H1 (cell line): Measurements from ENCODE around the gene SLC43A3. TPM values are rescaled to one million over a fixed set of nuclear protein-coding genes. Genes with fewer than 3 reads are reported as not detected.

Source experiments
- CTCF ChIA-PET: fragments of 300-600 bp; sonication (Branson Sonifier 250); formaldehyde crosslinking; loops from one replicate; lab custom pipeline; 2021; ENCODE audit not compliant: partially characterized antibody; lab: Charles Lee
- POLR2A ChIA-PET: fragments of 300-600 bp; sonication (Branson Sonifier 250); formaldehyde crosslinking; loops from one replicate; lab custom pipeline; 2021; ENCODE audit warnings: inconsistent platforms; ENCODE audit not compliant: partially characterized antibody; lab: Charles Lee
- DNase-seq, 2 experiments: peaks; one replicate each; pipeline versions ENCODE4 v3.0.0 to v3.0.0-alpha.2; 2010 to 2022; ENCODE audit warnings: low spot score in 2 of 2, low read depth in 1 of 2, mixed read lengths in 1 of 2
- FAIRE-seq: peaks from 2 replicates; lab custom pipeline; 2011; peaks lifted over from hg19 to GRCh38; lab: Jason Lieb, UNC
- H2AFZ ChIP-seq: 2 replicates; pipeline ENCODE4 v1.8.1; 2012; ENCODE audit warnings: low read length, inconsistent platforms
- H2AK5ac ChIP-seq: 2 replicates; pipeline ENCODE4 v1.6.1; 2013; ENCODE audit warnings: low read depth, low read length
- H2BK120ac ChIP-seq: replicated peaks from 2 replicates; pipeline ENCODE3; 2013; ENCODE audit warnings: low read depth, low read length, inconsistent platforms
- H2BK12ac ChIP-seq: 2 replicates; pipeline ENCODE4 v1.6.1; 2013; ENCODE audit warnings: low read depth, low read length
- H2BK15ac ChIP-seq: 2 replicates; pipeline ENCODE4 v1.6.1; 2013; ENCODE audit warnings: low read length
- H2BK20ac ChIP-seq: 2 replicates; pipeline ENCODE4 v1.6.1; 2013; ENCODE audit warnings: low read length
- H2BK5ac ChIP-seq: 2 replicates; pipeline ENCODE4 v1.6.1; 2013; ENCODE audit warnings: low read depth, low read length
- H3K14ac ChIP-seq: 2 replicates; pipeline ENCODE4 v1.6.1; 2013; ENCODE audit warnings: inconsistent platforms; ENCODE audit not compliant: insufficient read length
- H3K18ac ChIP-seq: 2 replicates; pipeline ENCODE4 v1.6.1; 2013; ENCODE audit warnings: low read length; ENCODE audit errors: extremely low read depth
- H3K23ac ChIP-seq: 2 replicates; pipeline ENCODE4 v1.6.1; 2013; ENCODE audit warnings: inconsistent platforms; ENCODE audit not compliant: insufficient read length
- H3K23me2 ChIP-seq: 2 replicates; pipeline ENCODE4 v1.6.1; 2013; ENCODE audit warnings: low read depth, low read length
- H3K27ac ChIP-seq: 2 replicates; pipeline ENCODE4 v1.6.1; 2011; ENCODE audit warnings: low read depth, low read length, inconsistent platforms
- H3K27me3 ChIP-seq, 4 experiments: replicated peaks in 1 of 4; 1 replicate in 1 of 4; 2 replicates in 3 of 4; pipeline versions ENCODE4 v1.6.1 to v1.8.1; 2011 to 2013; ENCODE audit warnings: low read length in 3 of 4, mild to moderate bottlenecking in 3 of 4, inconsistent platforms in 2 of 4, mixed read lengths in 2 of 4, moderate library complexity in 1 of 4; ENCODE audit not compliant: control insufficient read depth in 3 of 4, insufficient read depth in 3 of 4; ENCODE audit errors: extremely low read depth in 1 of 4
- H3K36me3 ChIP-seq, 4 experiments: 2 replicates each; pipeline versions ENCODE4 v1.6.1 to v1.8.1; 2011 to 2013; ENCODE audit warnings: mild to moderate bottlenecking in 4 of 4, low read length in 3 of 4, moderate library complexity in 2 of 4, control low read depth in 1 of 4, inconsistent platforms in 1 of 4; ENCODE audit not compliant: insufficient read depth in 4 of 4, control insufficient read depth in 2 of 4
- H3K4ac ChIP-seq: replicated peaks from 2 replicates; pipeline ENCODE3; 2013; ENCODE audit warnings: low read length, low read depth, mixed read lengths, inconsistent platforms; ENCODE audit not compliant: insufficient read length
- H3K4me1 ChIP-seq, 4 experiments: replicated peaks in 1 of 4; 1 replicate in 1 of 4; 2 replicates in 3 of 4; pipeline versions ENCODE4 v1.6.1 to v1.8.1; 2011 to 2013; ENCODE audit warnings: low read length in 3 of 4, inconsistent platforms in 2 of 4, mixed read lengths in 1 of 4; ENCODE audit not compliant: insufficient read depth in 4 of 4, control insufficient read depth in 3 of 4
- H3K4me2 ChIP-seq, 2 experiments: 2 replicates each; pipeline versions ENCODE4 v1.6.1 to v1.8.1; 2011 to 2013; ENCODE audit warnings: low read depth in 2 of 2, low read length in 2 of 2, control low read depth in 1 of 2, inconsistent platforms in 1 of 2, mild to moderate bottlenecking in 1 of 2; ENCODE audit not compliant: insufficient read depth in 1 of 2
- H3K4me3 ChIP-seq, 4 experiments: fragments of 200-600, 300-600 bp in 1 of 4; sonication (generic), shearing (Covaris generic), sonication (Bioruptor Twin) in 1 of 4; 2 replicates each; pipeline versions ENCODE4 v1.5.1 to v1.8.1; 2011 to 2016; ENCODE audit warnings: low read length in 4 of 4, low read depth in 3 of 4, control low read depth in 2 of 4, inconsistent platforms in 2 of 4, mild to moderate bottlenecking in 2 of 4, mixed read lengths in 1 of 4, moderate library complexity in 1 of 4; ENCODE audit not compliant: insufficient read depth in 2 of 4; ENCODE audit errors: extremely low read depth in 1 of 4
- H3K56ac ChIP-seq: replicated peaks from 2 replicates; pipeline ENCODE3; 2013; ENCODE audit warnings: low read depth, mild to moderate bottlenecking, mixed read lengths, low read length, inconsistent platforms; ENCODE audit not compliant: insufficient read length
- H3K79me1 ChIP-seq: 2 replicates; pipeline ENCODE4 v1.6.1; 2013; ENCODE audit warnings: low read depth, low read length, control low read depth
- H3K79me2 ChIP-seq, 2 experiments: 2 replicates each; pipeline versions ENCODE4 v1.6.1 to v1.8.1; 2012 to 2013; ENCODE audit warnings: low read length in 2 of 2, mild to moderate bottlenecking in 2 of 2, inconsistent platforms in 1 of 2; ENCODE audit not compliant: insufficient read depth in 2 of 2, control insufficient read depth in 1 of 2
- H3K9ac ChIP-seq, 4 experiments: replicated peaks in 1 of 4; 1 replicate in 1 of 4; 2 replicates in 3 of 4; pipeline versions ENCODE4 v1.6.1 to v1.8.1; 2011 to 2013; ENCODE audit warnings: low read depth in 3 of 4, low read length in 3 of 4, control low read depth in 2 of 4, mild to moderate bottlenecking in 2 of 4, moderate library complexity in 2 of 4, inconsistent platforms in 1 of 4; ENCODE audit errors: extremely low read depth in 1 of 4
- H3K9me3 ChIP-seq, 2 experiments: 2 replicates each; pipeline versions ENCODE4 v1.6.1 to v1.8.1; 2012 to 2013; ENCODE audit warnings: mild to moderate bottlenecking in 2 of 2, moderate library complexity in 2 of 2, control low read depth in 1 of 2, inconsistent platforms in 1 of 2, low read depth in 1 of 2, low read length in 1 of 2, mixed read lengths in 1 of 2; ENCODE audit not compliant: insufficient read depth in 2 of 2
- H4K20me1 ChIP-seq, 2 experiments: replicated peaks in 1 of 2; 2 replicates each; pipeline versions ENCODE3 to v1.8.1; 2011 to 2013; ENCODE audit warnings: inconsistent platforms in 2 of 2, low read length in 2 of 2, mild to moderate bottlenecking in 1 of 2; ENCODE audit not compliant: insufficient read depth in 2 of 2, control insufficient read depth in 1 of 2
- H4K5ac ChIP-seq: 2 replicates; pipeline ENCODE4 v1.6.1; 2013; ENCODE audit warnings: low read length, low read depth, mixed read lengths, inconsistent platforms; ENCODE audit not compliant: insufficient read length
- H4K8ac ChIP-seq: 2 replicates; pipeline ENCODE4 v1.8.0; 2013; ENCODE audit warnings: mild to moderate bottlenecking, moderate library complexity, low read length, inconsistent platforms; ENCODE audit not compliant: insufficient read depth; ENCODE audit errors: extremely low read depth
- H4K91ac ChIP-seq: replicated peaks from 2 replicates; pipeline ENCODE3; 2013; ENCODE audit warnings: low read length, mixed read lengths, inconsistent platforms; ENCODE audit not compliant: insufficient read length
- ATF3 ChIP-seq: IDR thresholded peaks from 2 replicates; pipeline ENCODE4 v1.6.1; 2011; ENCODE audit warnings: low read depth, mild to moderate bottlenecking, low read length; ENCODE audit not compliant: insufficient read depth
- CEBPB ChIP-seq: IDR thresholded peaks from 2 replicates; pipeline ENCODE4 v1.6.1; 2012; ENCODE audit warnings: low read depth, low read length
- EGR1 ChIP-seq: IDR thresholded peaks from 2 replicates; pipeline ENCODE4 v1.6.1; 2011; ENCODE audit warnings: low read depth, low read length, borderline replicate concordance
- EP300 ChIP-seq, 2 experiments: IDR thresholded peaks; 1 replicate in 1 of 2; 2 replicates in 1 of 2; pipeline ENCODE4 v1.6.1; 2011 to 2012; ENCODE audit warnings: low read depth in 2 of 2, low read length in 2 of 2, mild to moderate bottlenecking in 2 of 2, borderline replicate concordance in 1 of 2, inconsistent platforms in 1 of 2, moderate library complexity in 1 of 2
- KDM1A ChIP-seq: fragments of 200-600, 300-600 bp; sonication (generic); IDR thresholded peaks from 2 replicates; pipeline ENCODE4 v1.7.1; 2016; ENCODE audit warnings: mild to moderate bottlenecking, low read length, borderline replicate concordance
- MAX ChIP-seq: IDR thresholded peaks from 2 replicates; pipeline ENCODE4 v1.6.1; 2012; ENCODE audit warnings: inconsistent platforms
- POLR2A ChIP-seq, 2 experiments: IDR thresholded peaks; 1 replicate in 1 of 2; 2 replicates in 1 of 2; pipeline ENCODE4 v1.6.1; 2011; ENCODE audit warnings: low read depth in 2 of 2, low read length in 2 of 2, mild to moderate bottlenecking in 2 of 2; ENCODE audit errors: control extremely low read depth in 1 of 2
- POLR2AphosphoS5 ChIP-seq: IDR thresholded peaks from 2 replicates; pipeline ENCODE4 v1.6.1; 2011; ENCODE audit warnings: low read depth, low read length
- SAP30 ChIP-seq: fragments of 300-600 bp; sonication (generic); IDR thresholded peaks from 2 replicates; pipeline ENCODE4 v1.7.1; 2012; ENCODE audit warnings: low read length, moderate library complexity, mild to moderate bottlenecking, inconsistent platforms; ENCODE audit not compliant: insufficient read depth, insufficient replicate concordance
- USF2 ChIP-seq: IDR thresholded peaks from 2 replicates; pipeline ENCODE4 v1.6.1; 2011; ENCODE audit warnings: low read length, improper control_type of control experiment
- WGBS, 2 experiments: shearing (Covaris generic) in 1 of 2; methylation state at CpG; one replicate each; pipeline versions ENCODE4 v1.1.6 to v1.1.7; 2013 to 2015; ENCODE audit warnings: low lambda C conversion rate in 2 of 2, mixed read lengths in 2 of 2, inconsistent platforms in 1 of 2, low coverage in 1 of 2, missing lambda C conversion rate in 1 of 2; ENCODE audit not compliant: insufficient replicate concordance in 2 of 2, insufficient coverage in 1 of 2, insufficient read length in 1 of 2; ENCODE audit errors: extremely low coverage in 1 of 2, missing lambda C conversion rate in 1 of 2; 5-methylcytosine and 5-hydroxymethylcytosine counted together
- polyA plus RNA-seq, 7 experiments: library from polyadenylated mRNA; depleted of rRNA in 3 of 7; stranded (reverse) in 5 of 7; unstranded in 2 of 7; fragments of >200 nt in 5 of 7; fragments of 200-250 nt in 2 of 7; gene quantifications; 1 replicate in 5 of 7; 2 replicates in 1 of 7; 4 replicates in 1 of 7; pipeline versions ENCODE4 v1.2.1 to v1.2.3, GENCODE V29; 2011 to 2013; ENCODE audit warnings: missing spikeins in 2 of 7, mixed read lengths in 2 of 7
- total RNA-seq: library from RNA; stranded (reverse); fragmentation: NEBNext Ultra II Directional; extraction: Animal tissue kit (Norgen Biotek cat#: 25700); gene quantifications from 2 replicates; pipeline ENCODE4 v1.2.1, GENCODE V29; 2021

The SLC43A3 gene
- total and polyA plus RNA-seq, 2 of the 8 experiments (the other 6 are each of a cell fraction or from before 2014, with no cell fraction given): 31.8 to 67.8 TPM

GRCh38 chr11:57375490-57375889, 51.4 kb downstream of the SLC43A3 start:
- Histone ChIP-seq H3K4ac (no peak overlapping the region), H3K4me2 (no peak overlapping the region), H3K79me2 (no peaks in the 10 kb centered on the region), H3K36me3 (no peaks in the 10 kb centered on the region), H4K5ac (no peak overlapping the region), H3K79me1 (no peaks in the 10 kb centered on the region), H3K9me3 (no peaks in the 10 kb centered on the region), H2BK120ac (no peak overlapping the region), H3K27ac (no peak overlapping the region), H3K4me3 (no peak overlapping the region), H3K56ac (no peak overlapping the region), H3K18ac (no peak overlapping the region), H3K23me2 (peaks cover 4% of the 10 kb centered on the region; the same call in 1 of the 2 replicates), H3K4me1 (no peaks in the 10 kb centered on the region), H3K27me3 (peaks cover 0 to 2% (median 0%) of the 10 kb centered on the region in 4 experiments; a peak in 1 of 7 replicates), H4K20me1 (no peaks in the 10 kb centered on the region), H2AK5ac (no peak overlapping the region), H3K9ac (no peak overlapping the region), H3K23ac (no peak overlapping the region), H2BK15ac (no peak overlapping the region), H3K14ac (no peak overlapping the region), H2AFZ (no peak overlapping the region), H4K8ac (no peak overlapping the region), H2BK20ac (no peak overlapping the region), H2BK12ac (no peak overlapping the region), H4K91ac (no peak overlapping the region), H2BK5ac (no peak overlapping the region)
- CTCF ChIA-PET: no interaction called here
- POLR2A ChIA-PET: no interaction called here
- 60% methylated on average over 1 of the region's 2 CpGs; no CpG with 5 or more reads in 1 of the 2 experiments for WGBS, 2 experiments
- DNase-seq: no peak
- FAIRE-seq: no peak
- TF ChIP-seq SAP30 (no peak), POLR2A (IDR thresholded peaks at IDR 0.05; ENCODE audit: control extremely low read depth in 1 of 2, low read depth in 2 of 2, low read length in 2 of 2) (no peak), EGR1 (no peak), KDM1A (no peak), CEBPB (no peak), POLR2AphosphoS5 (no peak), USF2 (no peak), EP300 (IDR thresholded peaks at IDR 0.05; ENCODE audit: borderline replicate concordance in 1 of 2, low read depth in 2 of 2, low read length in 2 of 2) (no peak), ATF3 (no peak), MAX (no peak)
